HepG2 (cell line): Measurements from ENCODE around the gene SH3TC2. TPM values are rescaled to one million over a fixed set of nuclear protein-coding genes. Genes with fewer than 3 reads are reported as not detected.
A peak's percentile ranks its signal among the peaks of the same experiment; 100 is the strongest.

Source experiments
- ATAC-seq: fragments of 200-7000 bp; cut with Tn5 transposase; 3 replicates; pipeline ENCODE4 v1.9.1; 2020; ENCODE audit warnings: mild to moderate bottlenecking, moderate library complexity
- BruUV-seq: library from RNA; stranded (reverse); fragments of 400-500 nt; replicated peaks from 2 replicates; lab custom pipeline; 2021; lab: Mats Ljungman, UMichigan
- CTCF ChIA-PET: fragments of 300-600 bp; formaldehyde crosslinking; extraction: SDS; loops from one replicate; lab custom pipeline; 2021; ENCODE audit warnings: low total read pairs, inconsistent platforms, low intra/inter-chr PET ratio; lab: Yijun Ruan, JAX
- POLR2A ChIA-PET: fragments of 350-600 bp; sonication (Branson Sonifier 250); formaldehyde crosslinking; loops from one replicate; lab custom pipeline; 2020; ENCODE audit warnings: antibody characterized with exemption, inconsistent platforms; lab: Yijun Ruan, JAX
- DNase-seq: peaks from one replicate; pipeline ENCODE4 v3.0.0-alpha.2; 2015; ENCODE audit warnings: low spot score
- FAIRE-seq: peaks from 3 replicates; lab custom pipeline; 2011; peaks lifted over from hg19 to GRCh38; lab: Jason Lieb, UNC
- H2AFZ ChIP-seq: one replicate; pipeline ENCODE4 v1.6.1; 2011; ENCODE audit warnings: low read length, inconsistent platforms
- H3K27ac ChIP-seq: fragments of 300-600 bp; 3 replicates; pipeline ENCODE4 v1.8.0; 2011; ENCODE audit warnings: mixed run types, mild to moderate bottlenecking, mixed read lengths, low read length, inconsistent platforms; ENCODE audit not compliant: insufficient read depth; ENCODE audit errors: extremely low read length
- H3K27me3 ChIP-seq, 2 experiments: fragments of 200-600 bp in 1 of 2; 2 replicates in 1 of 2; 3 replicates in 1 of 2; pipeline versions ENCODE4 v1.6.0 to v1.8.0; 2011; ENCODE audit warnings: low read length in 2 of 2, mild to moderate bottlenecking in 2 of 2, moderate library complexity in 2 of 2, inconsistent platforms in 1 of 2; ENCODE audit not compliant: insufficient read depth in 2 of 2, control insufficient read depth in 1 of 2
- H3K36me3 ChIP-seq, 2 experiments: fragments of 200-600 bp in 1 of 2; replicated peaks in 1 of 2; 2 replicates in 1 of 2; 3 replicates in 1 of 2; pipeline versions ENCODE4 v1.5.1 to v1.8.0; 2011; ENCODE audit warnings: low read length in 2 of 2, inconsistent platforms in 1 of 2; ENCODE audit not compliant: insufficient read depth in 2 of 2, control insufficient read depth in 1 of 2
- H3K4me1 ChIP-seq: 2 replicates; pipeline ENCODE4 v1.5.1; 2012; ENCODE audit warnings: low read length, inconsistent platforms; ENCODE audit not compliant: insufficient read depth
- H3K4me2 ChIP-seq: 2 replicates; pipeline ENCODE4 v1.6.0; 2011; ENCODE audit warnings: low read depth, low read length, inconsistent platforms
- H3K4me3 ChIP-seq, 3 experiments: fragments of 200-600 bp in 1 of 3; sonication (generic), shearing (Covaris generic) in 1 of 3; replicated peaks in 1 of 3; 2 replicates each; pipeline ENCODE4 v1.5.1; 2011 to 2016; ENCODE audit warnings: low read length in 3 of 3, inconsistent platforms in 2 of 3, low read depth in 2 of 3, mild to moderate bottlenecking in 2 of 3, control low read depth in 1 of 3, mixed read lengths in 1 of 3; ENCODE audit not compliant: insufficient read depth in 1 of 3
- H3K79me2 ChIP-seq: one replicate; pipeline ENCODE4 v1.6.1; 2011; ENCODE audit warnings: low read length, inconsistent platforms; ENCODE audit not compliant: insufficient read depth
- H3K9ac ChIP-seq: 2 replicates; pipeline ENCODE4 v1.6.0; 2011; ENCODE audit warnings: mild to moderate bottlenecking, low read depth, low read length, inconsistent platforms; ENCODE audit not compliant: insufficient read depth
- H3K9me3 ChIP-seq: 2 replicates; pipeline ENCODE4 v1.5.1; 2012; ENCODE audit warnings: mild to moderate bottlenecking, low read length
- H4K20me1 ChIP-seq: 2 replicates; pipeline ENCODE4 v1.6.0; 2011; ENCODE audit warnings: inconsistent platforms, mild to moderate bottlenecking, low read length, moderate library complexity; ENCODE audit not compliant: insufficient read depth
- CTCF ChIP-seq: sonication (generic); formaldehyde crosslinking; IDR thresholded peaks from 2 replicates; pipeline ENCODE4 v1.5.0; 2020; ENCODE audit warnings: mild to moderate bottlenecking, missing genetic modification reagents, moderate library complexity
- HBP1 ChIP-seq: IDR thresholded peaks from 2 replicates; pipeline ENCODE4 v1.6.1; 2016; ENCODE audit warnings: low read depth, control low read depth
- IKZF4 ChIP-seq: sonication (generic); formaldehyde crosslinking; IDR thresholded peaks from 2 replicates; pipeline ENCODE4 v1.5.1; 2020; ENCODE audit warnings: borderline replicate concordance, mild to moderate bottlenecking, low read depth, missing genetic modification reagents; ENCODE audit errors: not compliant biosample characterization
- SALL2 ChIP-seq: sonication (generic); formaldehyde crosslinking; IDR thresholded peaks from 2 replicates; pipeline ENCODE4 v1.8.1; 2023; ENCODE audit warnings: mild to moderate bottlenecking, missing genetic modification reagents, inconsistent platforms
- SMC3 ChIP-seq: IDR thresholded peaks from 2 replicates; pipeline ENCODE4 v1.6.1; 2011; ENCODE audit warnings: low read length, improper control_type of control experiment
- STAG1 ChIP-seq: sonication (generic); formaldehyde crosslinking; IDR thresholded peaks from 2 replicates; pipeline ENCODE4 v1.4.0; 2020; ENCODE audit warnings: missing genetic modification reagents
- ZFP90 ChIP-seq: sonication (generic); formaldehyde crosslinking; IDR thresholded peaks from 2 replicates; pipeline ENCODE4 v1.8.0; 2022; ENCODE audit warnings: missing genetic modification reagents, mild to moderate bottlenecking, inconsistent platforms, borderline replicate concordance
- ZNF280D ChIP-seq: sonication (generic); formaldehyde crosslinking; IDR thresholded peaks from 2 replicates; pipeline ENCODE4 v1.5.1; 2020; ENCODE audit warnings: mild to moderate bottlenecking, missing genetic modification reagents
- ZNF772 ChIP-seq: sonication (generic); formaldehyde crosslinking; IDR thresholded peaks from 2 replicates; pipeline ENCODE4 v1.5.0; 2020; ENCODE audit warnings: mild to moderate bottlenecking, missing genetic modification reagents
- WGBS: methylation state at CpG from one replicate; pipeline ENCODE4 v1.1.6; 2017; ENCODE audit warnings: low lambda C conversion rate; 5-methylcytosine and 5-hydroxymethylcytosine counted together
- in situ Hi-C: cut with HindIII; loops from 2 replicates; pipeline ENCODE4 v1.10.0; 2017; ENCODE audit warnings: low pct_unique_long_range_greater_than_20kb; ENCODE audit not compliant: extremely low pct_ligation_motif_present
- intact Hi-C: fragments of 100-400 bp; cut with micrococcal nuclease; formaldehyde crosslinking; loops from one replicate; pipeline ENCODE4 v1.10.0; 2022; ENCODE audit not compliant: unreplicated experiment
- polyA plus RNA-seq, 8 experiments: library from polyadenylated mRNA; depleted of rRNA in 3 of 8; stranded (reverse) in 7 of 8; unstranded in 1 of 8; fragments of >200 nt; fragmentation: Illumina TruSeq in 4 of 8; extraction: Trizol in 4 of 8; gene quantifications; 2 replicates each; pipeline versions ENCODE4 v1.2.1 to v1.2.3, GENCODE V29; 2011 to 2016; ENCODE audit warnings: low read depth in 4 of 8, missing spikeins in 1 of 8, mixed read lengths in 1 of 8; ENCODE audit not compliant: insufficient read depth in 1 of 8
- total RNA-seq, 5 experiments: library from RNA; depleted of rRNA; stranded (reverse); fragments of >200 nt; fragmentation: Illumina TruSeq; extraction: Trizol; gene quantifications; 2 replicates each; pipeline ENCODE4 v1.2.3, GENCODE V29; 2016; ENCODE audit warnings: low read depth in 1 of 5

SH3TC2 gene
- total and polyA plus RNA-seq, 2 of the 13 experiments (the other 11 are each of a cell fraction or from before 2014, with no cell fraction given): 0.34 to 0.71 TPM

GRCh38 chr5:148999741-149000140, 63.1 kb downstream of the SH3TC2 start (continued):
- TF ChIP-seq ZNF280D (CRISPR knock-in tag) (no peak), SALL2 (CRISPR knock-in tag) (no peak)

GRCh38 chr5:148998174-148998797, 64.6 kb downstream of the SH3TC2 start:
- H3K27me3 ChIP-seq: no peaks in the 10 kb centered on the region
- no peak overlapping the region for H3K4me3 ChIP-seq
- no peak overlapping the region for H3K9ac ChIP-seq
- no peaks in the 10 kb centered on the region for H3K79me2 ChIP-seq
- intact Hi-C loops: loop anchor here (2.0 kb wide), 1 partner anchor 85 kb away; no protein-coding TSS in a partner anchor
- ATAC-seq (peak; percentile 43; the same call in 2 of the 3 replicates), DNase-seq (peak; percentile 38), FAIRE-seq (peak; percentile 54)
- H3K36me3 ChIP-seq: no peaks in the 10 kb centered on the region
- H2AFZ ChIP-seq: no peak overlapping the region
- BruUV-seq: no TSS peak
- H3K4me1 ChIP-seq: peaks cover 16% of the 10 kb centered on the region
- in situ Hi-C loops: no loop called here
- POLR2A ChIA-PET: no interaction called here
- TF ChIP-seq CTCF (CRISPR knock-in tag) (peak; percentile 47), ZFP90 (CRISPR knock-in tag) (no peak), STAG1 (CRISPR knock-in tag) (peak; percentile 42), IKZF4 (CRISPR knock-in tag) (no peak), ZNF772 (no peak), HBP1 (CRISPR knock-in tag) (no peak), SMC3 (0 out of 2 replicates have a peak, but pooled peaks have one; percentile 5)
- H3K9me3 ChIP-seq: no peaks in the 10 kb centered on the region
- CTCF ChIA-PET: interaction anchor here (1.4 kb wide), 1 partner anchor 265 kb away, joined by 5 read pairs; no protein-coding TSS in a partner anchor
- 42% methylated on average over 6 of the region's 6 CpGs for WGBS
- H4K20me1 ChIP-seq: no peaks in the 10 kb centered on the region
- H3K27ac ChIP-seq: no peak overlapping the region
- no peak overlapping the region for H3K4me2 ChIP-seq
